ENCODE results near the gene CYB5RL.
"Not testable (repeated sequence)": the region's sequence is repeated elsewhere in the genome, so short reads cannot be mapped to it uniquely, and the experiment has no call there.

CYB5RL gene

DNA sequence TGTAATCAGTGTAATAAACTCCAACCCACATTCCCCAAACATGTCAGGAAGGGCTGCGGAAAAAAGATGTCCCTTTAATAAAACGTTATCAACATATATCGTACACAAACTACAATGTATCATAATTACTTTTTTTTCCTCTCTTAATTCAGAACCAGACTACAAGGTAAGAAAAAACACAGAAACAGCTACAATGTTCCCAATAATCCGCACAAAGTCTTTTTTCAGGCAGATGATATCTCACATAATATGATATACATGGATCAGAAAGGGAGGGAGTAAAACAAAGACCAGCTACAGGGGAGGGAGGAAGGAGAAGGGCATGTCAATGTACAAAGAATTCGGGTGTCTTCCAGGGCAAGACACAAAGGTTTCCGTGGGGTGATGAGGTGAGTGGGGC, 25.5 kb upstream of the CYB5RL start:
- FAIRE-seq = no peak

DNA sequence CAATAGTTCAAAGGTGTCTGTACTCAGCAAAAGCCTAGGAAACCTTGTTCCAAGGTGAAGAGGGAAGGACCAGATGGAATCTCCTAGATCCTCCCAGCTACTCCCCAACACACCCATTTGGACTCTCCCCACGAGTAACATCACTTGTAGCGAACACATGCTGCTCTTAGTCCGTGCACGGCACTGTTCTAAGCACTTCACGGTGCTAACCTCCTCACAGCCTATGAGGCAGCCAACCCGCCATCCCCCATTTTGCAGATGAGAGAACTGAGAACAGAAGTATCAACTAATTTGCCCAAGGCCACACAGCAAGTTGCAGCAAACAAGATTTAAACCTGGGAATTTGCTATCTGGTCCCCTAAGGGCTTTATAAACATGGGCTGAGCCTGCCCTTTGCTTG, 24.4 kb upstream of the CYB5RL start:
- no peak for FAIRE-seq

DNA sequence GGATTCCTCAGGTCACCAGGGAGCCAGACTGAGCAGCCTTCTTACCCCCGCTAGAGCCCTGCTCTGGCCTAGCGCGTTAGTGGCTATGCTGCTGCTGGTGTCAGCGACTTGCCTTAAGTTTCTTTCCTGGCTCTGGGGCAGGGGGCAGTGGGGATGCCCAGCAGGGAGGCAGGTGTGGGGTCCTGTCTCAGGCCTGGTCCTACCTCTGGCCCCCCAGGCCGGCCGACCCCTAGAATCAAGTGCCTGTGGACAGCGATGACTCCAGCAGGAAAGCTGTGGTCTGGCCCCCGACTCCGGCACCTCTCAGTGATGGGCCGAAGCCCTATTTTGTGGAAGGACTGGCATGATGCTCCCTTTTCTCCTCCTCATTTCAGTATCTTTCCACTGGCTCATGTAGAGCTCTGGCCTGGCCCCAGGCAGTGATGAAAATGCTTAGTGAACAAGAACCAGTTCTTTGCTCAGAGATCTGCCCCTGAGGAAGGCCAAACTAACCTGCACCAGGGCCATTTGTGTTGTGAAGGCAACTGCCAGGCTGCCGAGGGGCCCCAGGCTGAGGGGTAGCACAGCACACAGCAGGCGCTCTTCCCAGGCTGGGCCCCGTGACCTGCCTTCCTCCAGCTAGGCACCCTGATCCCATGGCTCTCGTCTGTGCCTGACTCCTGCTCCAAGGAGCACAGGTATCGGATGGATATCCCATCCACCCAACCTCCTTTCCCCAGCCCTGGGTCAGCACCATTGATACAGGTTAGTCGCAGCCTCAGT, 23.8 kb upstream of the CYB5RL start:
- no peak for FAIRE-seq

DNA sequence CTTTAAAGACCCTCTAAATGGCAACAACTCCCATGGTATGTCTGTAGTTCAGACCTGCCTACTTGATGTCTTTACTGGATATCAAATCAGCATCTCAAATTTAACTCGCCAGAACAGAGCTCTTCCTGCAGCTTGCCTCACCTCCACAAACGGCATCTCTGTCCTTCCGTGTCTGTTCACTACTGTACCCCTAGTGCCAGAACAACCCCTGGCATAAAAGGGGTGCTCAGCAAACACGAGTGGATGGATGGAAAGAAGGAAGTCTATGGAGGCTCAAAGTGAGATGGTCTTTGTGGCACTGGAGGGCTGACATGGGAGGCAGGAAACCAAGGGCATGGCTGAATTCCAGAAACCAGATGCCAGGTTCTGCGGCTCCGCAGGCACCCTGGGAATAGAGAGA, 22.9 kb upstream of the CYB5RL start:
- no peak for FAIRE-seq

DNA sequence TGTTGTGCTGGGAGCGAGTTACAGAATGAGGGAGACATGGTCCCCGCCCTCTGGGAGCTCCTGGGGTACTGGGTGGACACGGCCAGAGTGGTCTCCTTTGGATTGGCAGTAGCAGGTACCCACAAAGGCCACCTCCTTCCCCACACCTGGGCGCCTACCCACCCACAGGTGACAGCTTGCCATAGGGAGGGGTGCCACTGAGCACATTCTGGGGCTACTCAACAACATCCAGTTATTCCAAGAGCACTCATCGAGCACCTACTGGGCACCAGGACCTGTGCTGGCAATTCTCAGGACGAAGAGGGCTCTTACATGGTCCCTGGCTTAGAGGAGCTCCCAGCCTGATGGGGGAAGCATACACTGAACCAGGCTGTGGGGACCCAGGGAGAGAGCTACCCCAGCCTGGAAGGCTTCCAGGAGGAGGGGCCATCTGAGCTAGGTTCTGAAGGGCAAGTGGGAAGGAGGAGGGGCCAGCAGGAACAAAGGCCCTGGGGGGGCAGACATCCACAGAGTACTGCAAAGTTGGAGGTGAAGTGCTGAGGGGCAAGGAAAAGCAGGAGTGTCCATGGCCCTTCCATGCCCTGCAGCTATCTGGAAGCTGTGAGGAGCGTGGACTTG, 22.1 kb upstream of the CYB5RL start:
- no peak for FAIRE-seq

DNA sequence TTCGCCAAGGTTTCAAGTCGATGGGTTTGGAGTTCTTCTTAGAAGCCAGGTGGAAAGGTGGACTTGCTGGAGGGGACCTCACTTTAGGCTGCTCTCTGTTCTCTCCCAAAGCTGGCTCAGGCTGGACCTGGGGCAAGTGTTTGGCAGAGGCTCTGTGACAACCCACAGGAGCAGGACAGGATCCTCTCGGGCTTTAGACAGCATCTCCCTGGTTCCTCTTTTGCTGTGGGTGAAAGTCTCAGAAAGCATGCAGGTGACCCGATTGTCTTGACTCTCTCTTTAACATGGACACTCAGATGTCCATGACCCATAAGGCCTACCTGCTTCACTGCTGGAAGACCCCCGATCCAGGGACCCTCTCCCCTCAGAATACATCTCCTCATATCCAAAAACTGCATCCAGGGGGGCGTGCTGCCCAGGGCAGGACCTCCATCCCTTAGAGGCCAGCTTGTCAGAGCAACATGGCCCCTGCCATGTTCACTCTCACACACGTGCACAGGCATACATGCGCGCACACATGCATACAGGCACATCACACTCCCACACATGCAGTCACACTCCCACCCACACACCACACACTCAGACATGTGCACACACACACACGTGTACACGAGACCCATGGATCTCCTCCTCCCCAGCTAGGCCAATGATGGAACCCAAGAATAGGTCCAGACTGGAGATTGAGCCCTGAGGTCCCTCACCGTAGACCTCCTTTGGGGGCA, 21.4 kb upstream of the CYB5RL start:
- no peak for FAIRE-seq

DNA sequence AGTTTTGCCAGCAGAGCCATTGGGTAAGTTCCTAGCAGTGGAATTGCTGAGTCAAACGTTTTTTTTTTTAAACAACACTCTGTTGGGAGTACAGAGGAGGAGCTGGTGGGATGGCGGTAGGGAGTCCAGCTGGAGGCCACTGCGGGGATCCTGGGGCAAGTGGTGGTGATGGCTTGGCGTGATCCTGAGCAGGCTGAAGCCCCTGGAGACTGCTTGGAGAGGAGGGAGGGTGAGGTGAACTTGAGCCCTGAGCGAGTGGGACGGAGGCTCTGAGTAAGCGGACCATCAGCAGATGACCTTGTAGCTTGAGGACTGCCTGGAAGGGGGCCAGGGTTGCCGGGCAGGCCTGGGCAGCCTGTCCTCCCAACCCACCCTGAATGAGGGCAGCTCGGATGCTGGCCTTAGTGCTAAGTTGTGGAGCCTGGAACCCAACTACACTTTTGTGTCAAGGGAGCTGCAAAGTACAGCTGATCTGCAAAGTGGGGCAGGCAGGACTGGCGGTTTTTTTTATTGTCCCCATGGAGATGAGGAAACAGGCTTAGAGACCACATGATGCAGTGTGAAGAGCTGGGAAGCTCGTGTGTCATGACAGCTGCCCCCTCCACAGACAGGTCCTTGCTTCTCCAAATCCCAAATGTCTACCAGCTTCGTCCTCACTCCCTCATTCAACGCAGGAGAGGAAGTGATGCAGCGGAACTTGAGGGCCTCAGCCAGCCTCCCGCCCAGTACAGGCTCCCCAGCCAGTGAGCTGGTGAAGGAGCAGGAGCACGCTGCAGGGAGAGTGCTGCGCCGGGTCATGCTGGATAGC, 20.4 kb upstream of the CYB5RL start:
- FAIRE-seq = no peak

DNA sequence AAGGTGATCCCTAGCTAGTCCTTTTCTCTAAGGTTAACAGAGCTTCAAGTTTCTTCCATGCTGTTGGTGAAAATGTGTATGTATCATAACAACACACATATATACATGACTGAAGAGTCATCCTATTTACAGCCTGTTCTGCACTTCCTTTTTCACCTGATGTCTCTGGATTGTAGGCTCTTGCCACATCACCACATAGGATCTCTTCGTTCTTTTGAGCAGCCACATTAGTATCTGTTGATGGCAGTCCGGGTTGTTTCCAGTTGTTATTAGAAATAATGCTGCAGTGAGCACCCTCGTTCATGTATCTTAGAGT, 19.8 kb upstream of the CYB5RL start:
- FAIRE-seq = no peak

DNA sequence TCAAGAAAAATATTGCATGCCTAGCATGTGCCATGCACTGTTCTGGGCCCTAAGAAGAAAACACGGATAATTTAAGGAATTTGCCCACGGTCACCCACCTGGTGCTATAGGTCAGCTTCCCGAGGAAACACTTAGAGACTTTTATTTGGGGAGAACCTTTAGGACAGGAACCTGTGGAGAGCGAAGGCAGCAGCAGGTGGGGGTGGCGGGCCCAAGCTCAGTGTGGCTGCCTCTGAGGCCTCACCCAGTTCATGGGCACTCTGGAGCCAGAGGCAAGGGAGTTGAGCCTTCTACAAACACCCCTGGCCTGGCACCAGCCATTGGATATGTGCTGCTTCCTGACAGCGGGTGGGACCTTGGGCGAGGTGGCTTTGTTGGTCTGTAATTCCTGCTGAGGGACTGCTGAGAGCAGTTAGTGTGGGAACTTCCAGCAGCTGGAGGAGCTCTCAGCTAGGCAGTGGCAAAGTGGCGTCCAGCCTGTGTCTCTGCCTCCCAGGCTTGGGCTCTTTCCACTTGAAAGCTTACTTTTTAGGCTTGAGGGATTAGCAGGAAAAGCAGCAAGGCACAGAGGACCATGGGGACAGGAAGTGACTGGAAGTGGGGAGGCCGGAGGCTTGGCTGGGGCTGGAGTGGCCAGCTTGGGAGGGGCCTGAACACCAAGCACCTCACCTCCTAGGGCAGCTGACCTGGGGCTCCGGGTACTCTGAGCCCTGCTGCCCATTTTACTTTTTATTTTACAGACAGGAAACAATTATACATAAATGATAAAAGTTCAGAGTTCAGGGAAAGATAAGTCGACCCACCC, 19.3 kb upstream of the CYB5RL start:
- no peak for FAIRE-seq

DNA sequence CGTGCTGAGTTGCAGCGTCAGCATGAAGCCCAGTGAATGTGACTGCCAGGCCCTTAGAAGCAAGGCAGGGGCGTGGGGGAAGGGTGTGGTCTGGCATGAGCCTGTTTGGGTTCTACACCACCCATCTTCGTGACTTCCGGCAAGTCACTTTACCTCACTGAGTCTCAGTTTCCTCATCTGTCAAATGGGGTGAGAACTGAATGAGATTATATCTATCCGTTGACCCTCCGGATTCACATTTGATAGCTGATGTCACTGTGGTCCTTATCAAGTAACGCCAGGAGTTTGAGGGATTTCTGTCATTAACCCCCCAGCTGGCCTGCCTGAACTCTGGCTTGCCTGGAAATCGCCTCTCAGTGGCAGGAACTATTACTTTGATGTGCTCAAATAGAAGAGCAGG, 15.7 kb upstream of the CYB5RL start:
- FAIRE-seq = no peak

DNA sequence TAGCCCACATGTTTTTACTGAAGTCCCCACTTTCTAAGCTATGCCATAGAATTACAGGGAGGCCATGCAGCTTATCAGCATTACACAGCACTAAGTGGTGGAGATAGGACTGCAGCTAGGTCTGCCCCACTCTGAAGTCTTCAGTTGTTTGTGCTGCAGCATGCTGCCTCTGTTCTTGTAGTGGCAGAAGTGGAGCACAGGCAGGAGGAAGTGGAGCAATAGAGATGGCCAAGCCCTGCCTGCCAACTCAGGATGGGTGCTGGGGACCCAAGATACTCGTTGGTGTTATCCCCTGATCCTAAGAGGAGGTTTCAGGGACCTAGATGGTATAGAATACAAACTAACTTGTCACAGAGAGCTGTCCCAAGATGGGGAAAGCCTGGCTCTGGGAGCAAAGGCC, 13.0 kb upstream of the CYB5RL start:
- no peak for FAIRE-seq

DNA sequence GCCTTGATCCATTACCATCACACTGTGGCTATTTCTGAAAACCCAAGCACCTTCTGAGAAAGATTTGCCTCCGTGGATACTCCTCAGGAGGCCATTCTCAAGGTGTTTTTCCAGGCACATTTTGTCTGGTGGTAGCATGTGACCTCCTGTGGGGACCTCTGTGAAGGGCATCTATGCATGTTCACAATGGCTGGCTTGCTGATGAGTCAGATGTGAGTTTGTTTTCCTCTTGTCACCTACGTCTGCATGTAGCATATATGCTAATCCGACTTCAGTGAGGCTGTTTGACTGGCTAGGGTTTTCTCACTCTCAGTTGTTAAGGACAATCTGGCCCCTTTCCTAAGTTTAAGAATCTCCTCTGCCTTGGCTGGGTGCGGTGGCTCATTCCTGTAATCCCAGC, 8.1 kb upstream of the CYB5RL start:
- FAIRE-seq = not testable (repeated sequence)

DNA sequence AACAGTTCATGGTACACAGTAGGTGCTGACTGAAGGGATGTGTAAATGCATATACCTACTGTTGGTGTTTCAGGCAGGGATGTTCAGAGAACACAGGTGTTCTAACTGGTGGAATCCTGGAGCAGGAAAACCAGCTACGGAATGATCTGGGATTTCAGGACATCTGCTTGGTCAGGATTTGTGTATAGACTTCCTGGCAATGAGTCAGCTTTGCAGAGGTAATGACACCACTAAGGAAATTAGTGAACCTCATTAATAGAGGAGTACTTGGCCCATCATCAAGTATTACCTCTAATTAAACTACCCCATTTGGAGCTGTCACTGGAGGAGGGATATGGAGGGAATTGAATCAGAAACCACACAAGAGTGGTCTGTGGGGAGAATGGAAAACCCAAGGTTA, 7.5 kb upstream of the CYB5RL start:
- FAIRE-seq = no peak

DNA sequence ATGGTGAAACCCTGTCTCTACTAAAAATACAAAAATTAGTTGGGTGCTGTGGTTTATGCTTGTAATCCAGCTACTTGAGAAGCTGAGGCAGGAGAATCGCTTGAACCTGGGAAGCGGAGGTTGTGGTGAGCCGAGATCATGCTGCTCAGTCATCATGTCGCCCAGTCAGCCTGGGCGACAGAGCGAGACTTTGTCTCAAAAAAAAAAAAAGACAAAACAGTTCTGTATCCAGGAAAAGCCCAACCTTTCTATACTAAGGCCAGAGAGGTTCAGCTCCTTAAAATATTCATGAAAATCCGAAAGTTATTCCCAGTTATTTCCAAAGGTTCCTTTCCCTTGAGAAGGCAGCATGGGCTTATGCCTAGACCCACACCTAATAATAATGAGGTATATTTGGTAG, 4.4 kb upstream of the CYB5RL start:
- no peak for FAIRE-seq

DNA sequence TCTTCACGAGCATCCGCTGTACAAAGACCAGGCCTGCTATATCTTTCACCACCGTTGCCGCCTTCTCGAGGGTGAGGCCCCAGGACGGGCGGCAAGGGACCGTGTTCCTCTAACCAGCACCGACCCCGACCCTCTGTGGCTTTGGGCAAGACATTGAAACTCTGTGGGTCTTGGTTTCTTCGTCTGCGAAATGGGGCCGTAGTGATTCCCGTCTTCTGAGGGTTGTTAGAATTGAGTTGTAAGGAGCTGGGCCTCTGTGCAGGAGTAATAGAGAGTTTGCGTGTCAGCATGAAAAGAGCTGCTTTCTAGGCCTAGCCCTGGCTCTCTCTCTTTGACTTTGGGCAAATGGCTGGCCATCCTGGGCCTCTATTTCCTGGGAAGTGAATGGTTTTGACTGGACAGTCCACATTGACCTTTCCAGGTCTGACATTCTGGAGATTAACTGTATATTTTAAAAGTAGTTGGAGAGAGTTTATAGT, 728 bp upstream of the CYB5RL start:
- FAIRE-seq = no peak

DNA sequence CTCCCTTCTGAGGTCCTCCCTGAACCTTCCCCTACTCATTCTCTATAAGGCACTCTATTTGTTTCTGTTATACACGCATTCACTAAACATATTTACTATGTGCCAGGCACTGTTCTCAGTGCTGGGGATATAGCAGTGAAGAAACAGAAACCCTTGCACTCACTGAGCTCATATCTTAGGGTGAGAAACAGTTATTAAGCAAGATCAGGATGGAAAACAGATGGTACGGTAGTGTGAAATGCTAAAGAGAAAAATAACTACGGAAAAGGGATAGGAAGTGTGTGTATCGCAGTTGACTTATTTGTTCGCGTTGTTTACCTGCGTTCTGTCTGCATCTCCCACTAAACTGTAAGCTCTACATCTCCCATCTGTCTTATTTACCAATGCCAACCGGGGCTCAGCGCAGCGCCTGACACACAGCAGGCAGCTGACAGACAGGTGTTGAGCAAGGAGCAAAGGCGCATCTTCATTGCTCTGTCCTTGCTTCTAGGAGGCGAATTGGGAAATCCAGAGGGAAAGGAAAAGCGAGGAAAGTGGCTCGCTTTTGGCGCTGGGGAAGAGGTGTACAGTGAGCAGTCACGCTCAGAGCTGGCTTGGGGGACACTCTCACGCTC, 572 bp downstream of the CYB5RL start:
- no peak for FAIRE-seq

DNA sequence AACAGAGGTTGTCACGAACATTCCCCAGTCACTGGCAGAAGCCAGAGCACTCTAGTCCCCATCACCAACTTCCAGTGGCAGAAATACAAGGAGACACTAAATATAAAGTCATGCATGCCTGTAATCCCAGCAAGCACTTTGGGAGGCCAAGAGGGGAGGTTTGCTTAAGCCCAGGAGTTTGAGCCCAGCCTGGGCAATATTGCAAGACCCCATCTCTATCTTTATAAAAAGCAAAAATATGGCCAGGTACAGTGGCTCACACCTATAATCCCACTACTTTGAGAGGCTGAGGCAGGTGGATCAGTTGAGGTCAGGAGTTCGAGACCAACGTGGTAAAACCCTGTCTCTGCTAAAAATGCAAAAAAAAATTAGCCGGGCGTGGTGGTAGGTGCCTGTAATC, 6.4 kb downstream of the CYB5RL start:
- FAIRE-seq = no peak

DNA sequence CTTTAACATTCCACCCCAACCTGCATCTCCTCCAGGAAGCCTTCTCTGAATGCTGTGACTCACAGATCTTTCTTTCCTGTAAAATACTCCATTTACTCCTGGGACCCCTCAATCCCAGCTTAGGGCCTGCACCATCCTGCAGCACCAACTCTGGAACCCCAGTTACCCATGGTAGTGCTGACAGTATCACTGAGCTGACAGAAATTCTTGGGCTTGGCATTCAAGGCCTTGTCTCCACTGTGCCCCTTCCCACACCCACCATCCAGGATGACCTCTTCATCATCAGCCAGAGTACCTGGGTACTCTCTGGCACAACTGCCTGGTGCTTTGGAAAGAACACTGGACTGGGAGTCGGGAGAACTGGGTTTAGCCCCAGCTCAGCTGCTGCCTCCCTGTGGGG, 8.3 kb downstream of the CYB5RL start:
- FAIRE-seq = no peak

DNA sequence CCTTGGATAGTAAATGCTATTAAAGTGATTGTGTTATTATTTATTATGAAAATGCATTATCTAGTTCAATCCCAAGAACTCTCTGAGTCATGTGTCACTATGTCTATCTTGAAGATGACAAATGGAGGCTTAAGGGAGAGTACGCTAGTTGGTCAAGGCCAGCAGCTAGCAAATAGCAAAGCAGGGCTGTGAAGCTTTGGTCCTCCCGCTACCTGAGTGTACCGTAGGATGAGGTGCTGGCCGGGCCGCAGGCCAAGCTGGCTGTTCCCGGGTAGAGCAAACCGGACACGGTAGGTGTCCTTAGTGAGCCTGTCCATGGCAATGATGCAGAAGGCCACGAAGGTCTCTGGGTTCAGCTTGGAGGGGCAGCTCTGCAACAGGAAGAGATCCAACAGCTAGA, 9.3 kb downstream of the CYB5RL start:
- FAIRE-seq = no peak

DNA sequence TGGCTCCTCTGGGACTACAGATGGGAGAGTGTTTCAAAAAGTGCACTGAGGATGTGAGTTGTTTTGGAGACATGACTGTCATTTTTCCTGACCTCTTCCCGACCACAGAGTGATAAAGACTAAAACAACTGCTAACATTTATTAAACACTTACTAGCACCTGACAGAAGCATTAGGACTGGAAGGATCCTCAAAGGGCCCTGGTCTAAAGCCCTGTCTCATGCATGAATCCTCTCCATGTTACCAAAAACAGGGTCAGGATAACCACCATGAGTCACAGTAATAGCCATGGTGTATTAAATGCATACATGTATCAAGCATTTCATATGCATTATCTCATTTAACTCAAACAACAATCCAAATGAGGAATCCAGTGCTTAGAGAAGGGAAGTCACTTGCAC, 11.5 kb downstream of the CYB5RL start:
- no peak for FAIRE-seq

DNA sequence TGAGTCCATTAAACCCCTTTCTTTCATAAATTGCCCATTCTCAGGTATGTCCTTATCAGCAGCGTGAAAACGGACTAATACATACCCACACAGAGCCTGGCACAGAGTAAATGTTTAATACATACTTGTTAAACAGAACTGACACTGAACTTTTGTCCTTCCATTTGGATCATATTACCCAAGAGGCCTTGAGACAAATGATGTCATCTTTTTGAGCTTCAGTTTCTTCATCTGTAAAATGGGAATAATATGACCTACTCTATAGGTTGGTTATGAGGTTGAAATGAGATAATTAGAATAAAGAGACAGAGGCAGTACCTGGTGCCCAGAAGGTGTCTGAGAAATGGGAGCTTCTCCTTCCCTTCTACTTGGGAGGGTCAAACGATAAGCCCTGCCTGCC, 13.8 kb downstream of the CYB5RL start:
- no peak for FAIRE-seq

DNA sequence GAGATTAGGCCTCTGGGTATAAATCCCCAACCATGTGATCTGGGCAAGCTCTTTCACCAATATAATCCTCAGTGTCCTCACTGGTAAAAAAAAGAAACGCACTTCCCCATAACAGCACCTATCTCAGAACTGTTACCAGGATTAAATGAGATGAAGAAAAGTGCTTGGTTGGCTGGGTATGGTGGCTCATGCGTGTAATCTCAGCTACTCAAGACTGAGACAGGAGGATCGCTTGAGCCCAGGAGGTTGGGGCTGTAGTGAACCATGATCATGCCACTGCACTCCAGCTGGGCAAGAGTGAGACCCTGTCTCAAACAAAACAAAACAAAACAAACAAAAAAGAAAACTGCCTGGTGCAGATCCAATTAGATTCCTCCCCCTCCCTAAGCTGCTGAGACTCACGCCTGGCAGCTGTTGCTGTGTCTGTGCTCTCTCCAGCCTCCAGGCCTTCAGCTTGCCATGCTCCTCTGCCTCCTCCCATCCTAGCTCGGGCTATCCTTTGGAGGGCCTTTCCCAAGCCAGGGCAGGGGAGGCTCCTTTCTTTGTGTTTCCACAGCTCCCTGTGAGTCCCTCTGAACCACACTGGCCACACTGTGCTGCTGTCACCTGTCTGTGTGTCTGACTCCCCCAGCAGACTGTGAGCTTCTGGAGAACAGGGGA, 19.0 kb downstream of the CYB5RL start:
- no peak for FAIRE-seq
